Naive thymus-derived CD8-positive, alpha-beta T cell (primary cell): ENCODE data around the gene NFIL3. TPM values are rescaled to one million over a fixed set of nuclear protein-coding genes. Genes with fewer than 3 reads are reported as not detected.
"Not testable (repeated sequence)": the region's sequence is repeated elsewhere in the genome, so short reads cannot be mapped to it uniquely, and the experiment has no call there.

Experiments used
- ATAC-seq, 2 donors: fragments of 150-1000 bp; cut with Tn5 transposase in 1 of 2; sonication (Bioruptor Pico), chemical (Tn5 transposase) in 1 of 2; 1 replicate in 1 of 2; 2 replicates in 1 of 2; pipeline ENCODE4 v1.10.0; 2021; ENCODE audit warnings: mild to moderate bottlenecking in 2 of 2, moderate library complexity in 2 of 2
- POLR2A ChIA-PET: fragments of 350-600 bp; sonication (Branson Sonifier 250); formaldehyde crosslinking; loops from one replicate; lab custom pipeline; 2021; ENCODE audit warnings: antibody characterized with exemption; lab: Charles Lee
- DNase-seq, 10 donors: peaks; one replicate each; pipeline versions ENCODE4 v3.0.0 to v3.0.0-alpha.2; 2020 to 2022
- H3K27ac Mint-ChIP-seq, 10 donors: one replicate each; pipeline ENCODE4 v1.8.0; 2020 to 2022; ENCODE audit warnings: mild to moderate bottlenecking in 10 of 10, mixed read lengths in 10 of 10, moderate library complexity in 4 of 10, inconsistent platforms in 1 of 10
- H3K27me3 Mint-ChIP-seq, 5 donors: one replicate each; pipeline ENCODE4 v1.8.0; 2021 to 2022; ENCODE audit warnings: mixed read lengths in 5 of 5
- H3K36me3 Mint-ChIP-seq, 3 donors: one replicate each; pipeline ENCODE4 v1.8.0; 2020 to 2022; ENCODE audit warnings: mixed read lengths in 3 of 3, mild to moderate bottlenecking in 2 of 3, inconsistent platforms in 1 of 3
- H3K4me1 Mint-ChIP-seq, 4 donors: one replicate each; pipeline ENCODE4 v1.8.0; 2021 to 2022; ENCODE audit warnings: mixed read lengths in 4 of 4
- H3K4me3 Mint-ChIP-seq, 10 donors: one replicate each; pipeline ENCODE4 v1.8.0; 2020 to 2022; ENCODE audit warnings: mild to moderate bottlenecking in 10 of 10, mixed read lengths in 10 of 10, moderate library complexity in 6 of 10, inconsistent platforms in 1 of 10
- H3K9me3 Mint-ChIP-seq, 9 donors: one replicate each; pipeline ENCODE4 v1.8.0; 2020 to 2022; ENCODE audit warnings: mixed read lengths in 9 of 9, mild to moderate bottlenecking in 3 of 9, inconsistent platforms in 1 of 9, moderate library complexity in 1 of 9
- polyA plus RNA-seq, 3 donors: library from polyadenylated mRNA; unstranded; fragments of 300-500 nt; fragmentation: Illumina TruSeq; gene quantifications; one replicate each; pipeline ENCODE4 v1.2.3, GENCODE V29; 2021
- total RNA-seq, 8 experiments: library from RNA in 2 of 8; stranded (reverse) in 2 of 8; gene quantifications; one replicate each; pipeline ENCODE4 v1.2.3 and lab custom pipeline; 2021 to 2026

Gene NFIL3
- total and polyA plus RNA-seq, 5 experiments from 2014 or later, result 1.3 to 4.9 (median 3.7) TPM; not detected in 1

- H3K9me3 Mint-ChIP-seq, result peaks cover 0 to 8% (median 1%) of the 10 kb centered on the region in 9 donors
- no peak overlapping the region for H3K4me3 Mint-ChIP-seq
Observed at GRCh38 chr9:91386765-91387164, 36.9 kb downstream of the NFIL3 start.

DNA sequence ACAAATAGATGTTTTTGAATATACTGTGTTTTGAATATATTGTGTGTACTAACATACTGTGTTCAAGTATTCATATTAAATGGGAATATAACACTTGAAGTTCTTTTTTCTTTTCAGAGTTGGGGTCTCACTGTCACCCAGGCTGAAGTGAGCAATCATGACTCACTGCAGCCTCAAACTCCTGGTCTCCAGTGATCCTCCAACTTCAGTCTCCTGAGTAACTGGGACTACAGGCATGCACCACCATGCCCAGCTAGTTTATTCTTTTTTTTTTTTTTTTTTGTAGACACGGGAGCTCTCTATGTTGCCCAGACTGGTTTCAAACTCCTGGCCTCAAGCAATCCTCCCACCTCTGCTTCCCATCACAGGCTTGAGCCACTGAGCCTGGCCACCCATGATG lies 38.7 kb downstream of the NFIL3 start:
- H3K9me3 Mint-ChIP-seq, result peaks cover 0 to 8% (median 2%) of the 10 kb centered on the region in 9 donors
- ATAC-seq (no peak), DNase-seq (no peak)
- peaks cover 0 to 2% (median 0%) of the 10 kb centered on the region in 3 donors for H3K36me3 Mint-ChIP-seq
- H3K4me3 Mint-ChIP-seq, result no peak overlapping the region
- H3K27ac Mint-ChIP-seq, result no peak overlapping the region
- H3K4me1 Mint-ChIP-seq, result no peaks in the 10 kb centered on the region
- POLR2A ChIA-PET, result no interaction called here
- peaks cover 0 to 4% (median 0%) of the 10 kb centered on the region in 5 donors for H3K27me3 Mint-ChIP-seq

More at GRCh38 chr9:91386765-91387164, 36.9 kb downstream of the NFIL3 start:
- DNase-seq, result no peak
- no peak for ATAC-seq
- H3K27ac Mint-ChIP-seq, result no peak overlapping the region
- peaks cover 0 to 4% (median 0%) of the 10 kb centered on the region in 5 donors for H3K27me3 Mint-ChIP-seq
- H3K36me3 Mint-ChIP-seq, result peaks cover 0 to 2% (median 0%) of the 10 kb centered on the region in 3 donors
- POLR2A ChIA-PET, result no interaction called here
- no peaks in the 10 kb centered on the region for H3K4me1 Mint-ChIP-seq

- Mint-ChIP-seq H3K4me1 (no peaks in the 10 kb centered on the region), H3K9me3 (peaks cover 0 to 8% (median 2%) of the 10 kb centered on the region in 9 donors), H3K4me3 (no peak overlapping the region), H3K27ac (no peak overlapping the region), H3K27me3 (peaks cover 0 to 4% (median 3%) of the 10 kb centered on the region in 5 donors), H3K36me3 (peaks cover 0 to 2% (median 0%) of the 10 kb centered on the region in 3 donors)
- ATAC-seq, result no peak
- POLR2A ChIA-PET, result no interaction called here
- no peak for DNase-seq
Observed at GRCh38 chr9:91383577-91383976, 40.1 kb downstream of the NFIL3 start.

DNA sequence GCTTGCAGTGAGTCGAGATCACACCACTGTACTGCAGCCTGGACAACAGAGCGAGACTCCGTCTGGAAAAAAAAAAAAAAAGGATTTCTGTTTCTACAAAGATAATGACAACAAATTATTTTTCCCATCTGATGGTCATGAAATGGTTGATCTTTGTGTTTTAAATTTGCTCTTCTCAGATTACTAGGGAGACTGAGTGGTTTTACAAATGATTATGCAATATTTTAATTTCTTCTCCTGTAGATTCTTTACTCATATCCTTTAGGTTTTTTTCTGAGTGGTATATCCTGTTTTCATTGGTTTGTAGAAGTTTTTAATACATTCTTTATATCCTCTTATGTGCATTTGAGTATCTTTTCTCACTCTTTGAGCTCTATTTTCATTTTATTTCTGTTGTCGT lies 41.3 kb downstream of the NFIL3 start:
- Mint-ChIP-seq H3K27me3 (peaks cover 0 to 4% (median 3%) of the 10 kb centered on the region in 5 donors), H3K27ac (no peak overlapping the region), H3K4me3 (no peak overlapping the region), H3K9me3 (peaks cover 0 to 15% (median 4%) of the 10 kb centered on the region in 9 donors), H3K36me3 (peaks cover 0 to 6% (median 4%) of the 10 kb centered on the region in 3 donors), H3K4me1 (no peaks in the 10 kb centered on the region)
- POLR2A ChIA-PET, result no interaction called here
- no peak for DNase-seq
- no peak for ATAC-seq

DNA sequence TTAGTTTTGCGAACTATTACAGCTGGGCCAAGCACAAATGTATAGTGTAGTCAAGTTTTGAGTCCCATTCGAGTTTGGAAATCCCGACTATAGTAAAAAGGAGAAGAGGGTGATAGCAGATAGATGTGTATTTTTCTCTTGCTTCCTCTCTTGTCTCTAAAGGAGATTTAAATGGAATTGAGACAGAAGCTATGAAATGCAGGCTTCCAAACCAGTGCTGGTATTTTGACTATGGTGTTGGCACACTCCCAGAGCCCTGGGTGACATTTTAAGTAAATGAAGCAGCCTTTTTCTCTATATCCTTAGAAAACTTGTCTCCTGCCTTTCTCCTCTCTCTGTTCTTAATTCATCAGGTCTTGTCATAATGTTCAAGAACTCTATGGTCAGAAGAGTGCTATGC lies 44.2 kb downstream of the NFIL3 start:
- ATAC-seq, result no peak
- H3K27ac Mint-ChIP-seq, result no peak overlapping the region
- H3K27me3 Mint-ChIP-seq, result peaks cover 0 to 4% (median 2%) of the 10 kb centered on the region in 5 donors
- H3K4me3 Mint-ChIP-seq, result no peak overlapping the region
- POLR2A ChIA-PET, result no interaction called here
- peaks cover 0 to 10% (median 2%) of the 10 kb centered on the region in 3 donors for H3K36me3 Mint-ChIP-seq
- no peak for DNase-seq
- peaks cover 0 to 4% (median 0%) of the 10 kb centered on the region in 4 donors for H3K4me1 Mint-ChIP-seq
- peaks cover 0 to 7% (median 3%) of the 10 kb centered on the region in 9 donors for H3K9me3 Mint-ChIP-seq

GRCh38 chr9:91378695-91379127 lies 44.9 kb downstream of the NFIL3 start:
- Mint-ChIP-seq H3K4me1 (peaks cover 0 to 4% (median 0%) of the 10 kb centered on the region in 4 donors), H3K36me3 (peaks cover 0 to 10% (median 2%) of the 10 kb centered on the region in 3 donors), H3K27ac (no peak overlapping the region), H3K27me3 (peaks cover 0 to 4% (median 2%) of the 10 kb centered on the region in 5 donors), H3K4me3 (no peak overlapping the region), H3K9me3 (peaks cover 0 to 7% (median 3%) of the 10 kb centered on the region in 9 donors)
- no peak for ATAC-seq
- POLR2A ChIA-PET, result no interaction called here
- DNase-seq, result no peak

DNA sequence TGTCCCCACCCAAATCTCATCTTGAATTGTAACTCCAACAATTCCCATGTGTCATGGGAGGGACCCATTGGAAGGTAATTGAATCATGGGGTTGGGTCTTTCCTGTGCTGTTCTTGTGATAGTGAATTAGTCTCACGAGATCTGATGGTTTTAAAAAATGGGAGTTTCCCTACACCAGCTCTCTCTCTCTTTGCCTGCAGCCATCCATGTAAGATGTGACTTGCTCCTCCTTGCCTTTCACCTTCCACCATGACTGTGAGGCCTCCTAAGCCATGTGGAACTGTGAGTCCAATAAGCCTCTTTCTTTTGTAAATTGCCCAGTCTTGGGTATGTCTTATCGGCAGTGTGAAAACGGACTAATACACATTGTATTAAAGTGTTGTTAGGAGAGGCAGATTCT lies 45.6 kb downstream of the NFIL3 start:
- DNase-seq, H3K4me1 Mint-ChIP-seq, H3K4me3 Mint-ChIP-seq, ATAC-seq, H3K9me3 Mint-ChIP-seq, H3K27me3 Mint-ChIP-seq, H3K27ac Mint-ChIP-seq: not testable (repeated sequence)
- POLR2A ChIA-PET, result interaction anchor here (0.6 kb wide), 1 partner anchor 251 kb away, joined by 4 read pairs; no protein-coding TSS in a partner anchor
- peaks cover 0 to 10% (median 2%) of the 10 kb centered on the region in 3 donors for H3K36me3 Mint-ChIP-seq

GRCh38 chr9:91376239-91376638 lies 47.4 kb downstream of the NFIL3 start:
- H3K27ac Mint-ChIP-seq, result peak overlapping the region in 1 of 10 donors; percentile 15
- peaks cover 0 to 10% (median 2%) of the 10 kb centered on the region in 3 donors for H3K36me3 Mint-ChIP-seq
- H3K27me3 Mint-ChIP-seq, result peaks cover 0 to 4% (median 0%) of the 10 kb centered on the region in 5 donors
- ATAC-seq, result no peak
- DNase-seq, result no peak
- H3K9me3 Mint-ChIP-seq, result peaks cover 0 to 7% (median 3%) of the 10 kb centered on the region in 9 donors
- POLR2A ChIA-PET, result interaction anchor here (0.6 kb wide), 1 partner anchor 22 kb away, joined by 4 read pairs; no protein-coding TSS in a partner anchor
- peak overlapping the region in 1 of 10 donors; percentile 16 for H3K4me3 Mint-ChIP-seq
- peaks cover 0 to 4% (median 0%) of the 10 kb centered on the region in 4 donors for H3K4me1 Mint-ChIP-seq

GRCh38 chr9:91374939-91375338 lies 48.7 kb downstream of the NFIL3 start:
- DNase-seq (no peak), ATAC-seq (no peak)
- peaks cover 0 to 10% (median 2%) of the 10 kb centered on the region in 3 donors for H3K36me3 Mint-ChIP-seq

DNA sequence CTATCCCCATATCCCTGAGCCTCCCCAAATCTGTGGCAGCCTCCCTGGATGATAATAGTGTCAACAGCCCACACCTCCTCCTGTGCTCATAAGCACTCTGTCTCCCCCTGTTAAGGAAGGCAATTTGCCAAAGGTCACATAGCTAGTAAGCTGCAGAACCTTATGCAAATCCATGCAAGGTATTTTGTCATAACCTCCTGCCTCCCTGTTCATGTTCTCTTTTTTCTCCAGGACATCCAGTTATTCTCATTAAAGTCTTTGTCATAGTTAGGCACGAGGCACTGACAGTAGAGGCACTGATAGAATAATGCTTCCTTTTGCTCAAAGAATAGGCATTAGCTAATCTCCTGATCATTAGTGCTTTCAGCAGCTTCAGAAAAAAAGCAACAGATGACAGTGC lies 51.7 kb downstream of the NFIL3 start:
- H3K4me3 Mint-ChIP-seq, result no peak overlapping the region
- POLR2A ChIA-PET, result interaction anchor here (0.6 kb wide), 1 partner anchor 48 kb away, joined by 3 read pairs; no protein-coding TSS in a partner anchor
- ATAC-seq (no peak), DNase-seq (no peak)
- peaks cover 0 to 4% (median 0%) of the 10 kb centered on the region in 4 donors for H3K4me1 Mint-ChIP-seq
- H3K27me3 Mint-ChIP-seq, result peaks cover 0 to 11% (median 7%) of the 10 kb centered on the region in 5 donors
- peak overlapping the region in 1 of 10 donors; percentile 68 for H3K27ac Mint-ChIP-seq
- H3K9me3 Mint-ChIP-seq, result no peaks in the 10 kb centered on the region
- H3K36me3 Mint-ChIP-seq, result peaks cover 0 to under 1% (median 0%) of the 10 kb centered on the region in 3 donors

More at GRCh38 chr9:91374939-91375338, 48.7 kb downstream of the NFIL3 start:
- H3K9me3 Mint-ChIP-seq, result peaks cover 0 to 7% (median 3%) of the 10 kb centered on the region in 9 donors
- no peak overlapping the region for H3K4me3 Mint-ChIP-seq
- H3K27ac Mint-ChIP-seq, result peak overlapping the region in 2 of 10 donors; percentile 14 to 31
- H3K4me1 Mint-ChIP-seq, result peaks cover 0 to 4% (median 0%) of the 10 kb centered on the region in 4 donors
- H3K27me3 Mint-ChIP-seq, result peaks cover 0 to 3% (median 0%) of the 10 kb centered on the region in 5 donors
- POLR2A ChIA-PET, result no interaction called here

- POLR2A ChIA-PET, result not testable (repeated sequence)
- H3K27me3 Mint-ChIP-seq, result peaks cover 0 to 11% (median 7%) of the 10 kb centered on the region in 5 donors
Observed at GRCh38 chr9:91370006-91370405, 53.6 kb downstream of the NFIL3 start.

DNA sequence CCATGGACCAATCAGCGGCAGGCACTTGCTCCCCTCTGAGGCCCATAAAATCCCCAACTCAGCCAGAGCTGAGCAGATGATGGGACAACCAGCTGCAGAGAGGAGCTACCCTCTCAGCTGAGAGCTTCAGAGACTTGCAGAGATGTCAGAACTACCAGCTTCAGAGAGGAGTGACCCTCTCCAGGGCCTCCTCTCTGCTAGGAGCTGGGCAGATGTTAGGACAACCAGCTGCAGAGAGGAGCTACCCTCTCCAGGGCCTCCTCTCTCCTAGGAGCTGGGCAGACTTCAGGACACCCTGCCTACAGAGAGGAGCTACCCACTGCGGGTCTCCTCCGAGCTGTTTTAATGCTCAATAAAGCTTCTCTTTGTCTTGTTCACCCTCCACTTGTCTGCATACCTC lies 58.9 kb downstream of the NFIL3 start:
- DNase-seq (no peak), ATAC-seq (no peak)
- Mint-ChIP-seq H3K4me1 (peaks cover 11 to 23% (median 20%) of the 10 kb centered on the region in 4 donors), H3K36me3 (peaks cover 0 to 1% (median 0%) of the 10 kb centered on the region in 3 donors), H3K27me3 (peaks cover 0 to 11% (median 7%) of the 10 kb centered on the region in 5 donors), H3K4me3 (no peak overlapping the region), H3K9me3 (no peaks in the 10 kb centered on the region), H3K27ac (no peak overlapping the region)
- POLR2A ChIA-PET, result interaction anchor here (0.8 kb wide), 1 partner anchor 60 kb away, joined by 3 read pairs; no protein-coding TSS in a partner anchor

More at GRCh38 chr9:91370006-91370405, 53.6 kb downstream of the NFIL3 start:
- not testable (repeated sequence) for DNase-seq, ATAC-seq, H3K9me3 Mint-ChIP-seq, H3K36me3 Mint-ChIP-seq, H3K4me3 Mint-ChIP-seq, H3K27ac Mint-ChIP-seq, H3K4me1 Mint-ChIP-seq

- H3K27ac Mint-ChIP-seq, result peak overlapping the region in 2 of 10 donors; percentile 79 to 81
- no peak overlapping the region for H3K4me3 Mint-ChIP-seq
- no peaks in the 10 kb centered on the region for H3K9me3 Mint-ChIP-seq
Observed at GRCh38 chr9:91364005-91364404, 59.6 kb downstream of the NFIL3 start.

More at GRCh38 chr9:91364005-91364404, 59.6 kb downstream of the NFIL3 start:
- Mint-ChIP-seq H3K27me3 (peaks cover 0 to 11% (median 6%) of the 10 kb centered on the region in 5 donors), H3K4me1 (peaks cover 15 to 30% (median 27%) of the 10 kb centered on the region in 4 donors), H3K36me3 (peaks cover 0 to 1% (median under 1%) of the 10 kb centered on the region in 3 donors)
- ATAC-seq (no peak), DNase-seq (no peak)
- POLR2A ChIA-PET, result no interaction called here
